H1 (cell line): Measurements from ENCODE around the gene HOXB8. TPM values are rescaled to one million over a fixed set of nuclear protein-coding genes. Genes with fewer than 3 reads are reported as not detected.

ENCODE experiments used
- CTCF ChIA-PET: fragments of 300-600 bp; sonication (Branson Sonifier 250); formaldehyde crosslinking; loops from one replicate; lab custom pipeline; 2021; ENCODE audit not compliant: partially characterized antibody; lab: Charles Lee
- POLR2A ChIA-PET: fragments of 300-600 bp; sonication (Branson Sonifier 250); formaldehyde crosslinking; loops from one replicate; lab custom pipeline; 2021; ENCODE audit warnings: inconsistent platforms; ENCODE audit not compliant: partially characterized antibody; lab: Charles Lee
- DNase-seq, 2 experiments: peaks; one replicate each; pipeline versions ENCODE4 v3.0.0 to v3.0.0-alpha.2; 2010 to 2022; ENCODE audit warnings: low spot score in 2 of 2, low read depth in 1 of 2, mixed read lengths in 1 of 2
- FAIRE-seq: peaks from 2 replicates; lab custom pipeline; 2011; peaks lifted over from hg19 to GRCh38; lab: Jason Lieb, UNC
- H2AFZ ChIP-seq: 2 replicates; pipeline ENCODE4 v1.8.1; 2012; ENCODE audit warnings: low read length, inconsistent platforms
- H2AK5ac ChIP-seq: 2 replicates; pipeline ENCODE4 v1.6.1; 2013; ENCODE audit warnings: low read depth, low read length
- H2BK120ac ChIP-seq: replicated peaks from 2 replicates; pipeline ENCODE3; 2013; ENCODE audit warnings: low read depth, low read length, inconsistent platforms
- H2BK12ac ChIP-seq: 2 replicates; pipeline ENCODE4 v1.6.1; 2013; ENCODE audit warnings: low read depth, low read length
- H2BK15ac ChIP-seq: 2 replicates; pipeline ENCODE4 v1.6.1; 2013; ENCODE audit warnings: low read length
- H2BK20ac ChIP-seq: 2 replicates; pipeline ENCODE4 v1.6.1; 2013; ENCODE audit warnings: low read length
- H2BK5ac ChIP-seq: 2 replicates; pipeline ENCODE4 v1.6.1; 2013; ENCODE audit warnings: low read depth, low read length
- H3K14ac ChIP-seq: 2 replicates; pipeline ENCODE4 v1.6.1; 2013; ENCODE audit warnings: inconsistent platforms; ENCODE audit not compliant: insufficient read length
- H3K18ac ChIP-seq: 2 replicates; pipeline ENCODE4 v1.6.1; 2013; ENCODE audit warnings: low read length; ENCODE audit errors: extremely low read depth
- H3K23ac ChIP-seq: 2 replicates; pipeline ENCODE4 v1.6.1; 2013; ENCODE audit warnings: inconsistent platforms; ENCODE audit not compliant: insufficient read length
- H3K23me2 ChIP-seq: 2 replicates; pipeline ENCODE4 v1.6.1; 2013; ENCODE audit warnings: low read depth, low read length
- H3K27ac ChIP-seq: 2 replicates; pipeline ENCODE4 v1.6.1; 2011; ENCODE audit warnings: low read depth, low read length, inconsistent platforms
- H3K27me3 ChIP-seq, 4 experiments: replicated peaks in 1 of 4; 1 replicate in 1 of 4; 2 replicates in 3 of 4; pipeline versions ENCODE4 v1.6.1 to v1.8.1; 2011 to 2013; ENCODE audit warnings: low read length in 3 of 4, mild to moderate bottlenecking in 3 of 4, inconsistent platforms in 2 of 4, mixed read lengths in 2 of 4, moderate library complexity in 1 of 4; ENCODE audit not compliant: control insufficient read depth in 3 of 4, insufficient read depth in 3 of 4; ENCODE audit errors: extremely low read depth in 1 of 4
- H3K36me3 ChIP-seq, 4 experiments: 2 replicates each; pipeline versions ENCODE4 v1.6.1 to v1.8.1; 2011 to 2013; ENCODE audit warnings: mild to moderate bottlenecking in 4 of 4, low read length in 3 of 4, moderate library complexity in 2 of 4, control low read depth in 1 of 4, inconsistent platforms in 1 of 4; ENCODE audit not compliant: insufficient read depth in 4 of 4, control insufficient read depth in 2 of 4
- H3K4ac ChIP-seq: replicated peaks from 2 replicates; pipeline ENCODE3; 2013; ENCODE audit warnings: low read length, low read depth, mixed read lengths, inconsistent platforms; ENCODE audit not compliant: insufficient read length
- H3K4me1 ChIP-seq, 4 experiments: replicated peaks in 1 of 4; 1 replicate in 1 of 4; 2 replicates in 3 of 4; pipeline versions ENCODE4 v1.6.1 to v1.8.1; 2011 to 2013; ENCODE audit warnings: low read length in 3 of 4, inconsistent platforms in 2 of 4, mixed read lengths in 1 of 4; ENCODE audit not compliant: insufficient read depth in 4 of 4, control insufficient read depth in 3 of 4
- H3K4me2 ChIP-seq, 2 experiments: 2 replicates each; pipeline versions ENCODE4 v1.6.1 to v1.8.1; 2011 to 2013; ENCODE audit warnings: low read depth in 2 of 2, low read length in 2 of 2, control low read depth in 1 of 2, inconsistent platforms in 1 of 2, mild to moderate bottlenecking in 1 of 2; ENCODE audit not compliant: insufficient read depth in 1 of 2
- H3K4me3 ChIP-seq, 4 experiments: fragments of 200-600, 300-600 bp in 1 of 4; sonication (generic), shearing (Covaris generic), sonication (Bioruptor Twin) in 1 of 4; 2 replicates each; pipeline versions ENCODE4 v1.5.1 to v1.8.1; 2011 to 2016; ENCODE audit warnings: low read length in 4 of 4, low read depth in 3 of 4, control low read depth in 2 of 4, inconsistent platforms in 2 of 4, mild to moderate bottlenecking in 2 of 4, mixed read lengths in 1 of 4, moderate library complexity in 1 of 4; ENCODE audit not compliant: insufficient read depth in 2 of 4; ENCODE audit errors: extremely low read depth in 1 of 4
- H3K56ac ChIP-seq: replicated peaks from 2 replicates; pipeline ENCODE3; 2013; ENCODE audit warnings: low read depth, mild to moderate bottlenecking, mixed read lengths, low read length, inconsistent platforms; ENCODE audit not compliant: insufficient read length
- H3K79me1 ChIP-seq: 2 replicates; pipeline ENCODE4 v1.6.1; 2013; ENCODE audit warnings: low read depth, low read length, control low read depth
- H3K79me2 ChIP-seq, 2 experiments: 2 replicates each; pipeline versions ENCODE4 v1.6.1 to v1.8.1; 2012 to 2013; ENCODE audit warnings: low read length in 2 of 2, mild to moderate bottlenecking in 2 of 2, inconsistent platforms in 1 of 2; ENCODE audit not compliant: insufficient read depth in 2 of 2, control insufficient read depth in 1 of 2
- H3K9ac ChIP-seq, 4 experiments: replicated peaks in 1 of 4; 1 replicate in 1 of 4; 2 replicates in 3 of 4; pipeline versions ENCODE4 v1.6.1 to v1.8.1; 2011 to 2013; ENCODE audit warnings: low read depth in 3 of 4, low read length in 3 of 4, control low read depth in 2 of 4, mild to moderate bottlenecking in 2 of 4, moderate library complexity in 2 of 4, inconsistent platforms in 1 of 4; ENCODE audit errors: extremely low read depth in 1 of 4
- H3K9me3 ChIP-seq, 2 experiments: 2 replicates each; pipeline versions ENCODE4 v1.6.1 to v1.8.1; 2012 to 2013; ENCODE audit warnings: mild to moderate bottlenecking in 2 of 2, moderate library complexity in 2 of 2, control low read depth in 1 of 2, inconsistent platforms in 1 of 2, low read depth in 1 of 2, low read length in 1 of 2, mixed read lengths in 1 of 2; ENCODE audit not compliant: insufficient read depth in 2 of 2
- H4K20me1 ChIP-seq, 2 experiments: replicated peaks in 1 of 2; 2 replicates each; pipeline versions ENCODE3 to v1.8.1; 2011 to 2013; ENCODE audit warnings: inconsistent platforms in 2 of 2, low read length in 2 of 2, mild to moderate bottlenecking in 1 of 2; ENCODE audit not compliant: insufficient read depth in 2 of 2, control insufficient read depth in 1 of 2
- H4K5ac ChIP-seq: 2 replicates; pipeline ENCODE4 v1.6.1; 2013; ENCODE audit warnings: low read length, low read depth, mixed read lengths, inconsistent platforms; ENCODE audit not compliant: insufficient read length
- H4K8ac ChIP-seq: 2 replicates; pipeline ENCODE4 v1.8.0; 2013; ENCODE audit warnings: mild to moderate bottlenecking, moderate library complexity, low read length, inconsistent platforms; ENCODE audit not compliant: insufficient read depth; ENCODE audit errors: extremely low read depth
- H4K91ac ChIP-seq: replicated peaks from 2 replicates; pipeline ENCODE3; 2013; ENCODE audit warnings: low read length, mixed read lengths, inconsistent platforms; ENCODE audit not compliant: insufficient read length
- KDM4A ChIP-seq: IDR thresholded peaks from one replicate; pipeline ENCODE4 v1.7.1; 2012; ENCODE audit warnings: low read depth, mild to moderate bottlenecking, moderate library complexity, low read length, inconsistent platforms; ENCODE audit not compliant: severe bottlenecking
- RAD21 ChIP-seq, 2 experiments: IDR thresholded peaks in 1 of 2; conservative IDR thresholded peaks in 1 of 2; 2 replicates each; pipeline ENCODE4 v1.6.1; 2011; ENCODE audit warnings: low read depth in 2 of 2, low read length in 2 of 2, improper control_type of control experiment in 1 of 2, inconsistent platforms in 1 of 2, mild to moderate bottlenecking in 1 of 2, moderate library complexity in 1 of 2
- RNF2 ChIP-seq: fragments of 200-900, 300-1000 bp; sonication (generic); IDR thresholded peaks from 2 replicates; pipeline ENCODE4 v1.7.1; 2016; ENCODE audit warnings: borderline replicate concordance, low read depth, mild to moderate bottlenecking, antibody characterized with exemption, low read length; ENCODE audit not compliant: poor library complexity, severe bottlenecking; ENCODE audit errors: missing control alignments
- SIX5 ChIP-seq: IDR thresholded peaks from 2 replicates; pipeline ENCODE4 v1.6.1; 2011; ENCODE audit warnings: mild to moderate bottlenecking, low read depth, low read length
- SP1 ChIP-seq: IDR thresholded peaks from 2 replicates; pipeline ENCODE4 v1.6.1; 2011; ENCODE audit warnings: low read depth, low read length
- SUZ12 ChIP-seq: fragments of 200-600 bp; sonication (generic); IDR thresholded peaks from 2 replicates; pipeline ENCODE4 v1.6.1; 2012; ENCODE audit warnings: mild to moderate bottlenecking, inconsistent platforms, low read length, moderate library complexity, mixed read lengths
- WGBS, 2 experiments: shearing (Covaris generic) in 1 of 2; methylation state at CpG; one replicate each; pipeline versions ENCODE4 v1.1.6 to v1.1.7; 2013 to 2015; ENCODE audit warnings: low lambda C conversion rate in 2 of 2, mixed read lengths in 2 of 2, inconsistent platforms in 1 of 2, low coverage in 1 of 2, missing lambda C conversion rate in 1 of 2; ENCODE audit not compliant: insufficient replicate concordance in 2 of 2, insufficient coverage in 1 of 2, insufficient read length in 1 of 2; ENCODE audit errors: extremely low coverage in 1 of 2, missing lambda C conversion rate in 1 of 2; 5-methylcytosine and 5-hydroxymethylcytosine counted together
- polyA plus RNA-seq, 7 experiments: library from polyadenylated mRNA; depleted of rRNA in 3 of 7; stranded (reverse) in 5 of 7; unstranded in 2 of 7; fragments of >200 nt in 5 of 7; fragments of 200-250 nt in 2 of 7; gene quantifications; 1 replicate in 5 of 7; 2 replicates in 1 of 7; 4 replicates in 1 of 7; pipeline versions ENCODE4 v1.2.1 to v1.2.3, GENCODE V29; 2011 to 2013; ENCODE audit warnings: missing spikeins in 2 of 7, mixed read lengths in 2 of 7
- total RNA-seq: library from RNA; stranded (reverse); fragmentation: NEBNext Ultra II Directional; extraction: Animal tissue kit (Norgen Biotek cat#: 25700); gene quantifications from 2 replicates; pipeline ENCODE4 v1.2.1, GENCODE V29; 2021

The HOXB8 gene
- total and polyA plus RNA-seq, 2 of the 8 experiments (the other 6 are each of a cell fraction or from before 2014, with no cell fraction given), result not detected

DNA sequence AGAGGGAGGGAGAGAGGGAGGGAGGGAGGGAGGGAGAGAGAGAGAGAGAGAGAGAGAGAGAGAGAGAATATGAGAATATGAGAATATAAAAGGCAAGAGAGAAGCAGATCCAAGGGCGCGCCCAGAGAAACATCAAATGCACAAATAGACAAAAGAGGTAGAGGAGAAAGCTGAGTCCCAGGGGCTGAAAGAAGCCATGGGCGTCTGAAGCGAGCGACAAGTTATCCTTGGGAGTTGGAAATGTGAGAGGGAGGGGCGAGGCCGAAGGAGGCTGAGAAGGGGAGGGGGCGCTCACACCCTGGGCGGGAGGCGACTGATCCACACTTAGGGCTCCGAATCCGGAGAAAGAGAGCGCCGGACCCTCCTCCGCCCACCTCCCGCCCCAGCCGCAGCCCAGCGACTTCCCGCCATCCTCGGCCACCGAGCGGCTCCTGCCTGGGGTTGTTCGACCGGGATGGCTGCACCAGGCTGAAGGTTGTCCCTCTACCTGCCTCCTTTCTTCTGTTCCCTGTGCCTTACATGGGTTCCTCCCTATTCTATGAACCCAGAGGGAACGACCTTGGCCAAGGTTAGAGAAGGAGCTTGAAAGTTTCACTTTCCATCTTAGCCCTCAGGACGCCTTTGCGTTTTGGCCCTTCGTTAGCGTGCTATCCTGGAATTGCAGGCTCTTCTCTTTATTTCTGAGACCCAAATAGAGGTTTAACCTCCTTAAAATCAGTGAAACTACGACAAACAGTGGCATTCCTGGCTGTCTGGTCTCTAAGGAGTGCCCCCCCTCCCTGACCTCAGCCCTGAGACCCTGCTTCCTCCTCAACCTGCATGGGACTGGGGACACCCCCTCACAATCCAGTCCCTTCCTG lies 32.2 kb upstream of the HOXB8 start:
- H3K4ac ChIP-seq, result no peak overlapping the region
- no peaks in the 10 kb centered on the region for H3K79me2 ChIP-seq
- TF ChIP-seq SP1 (0 out of 2 replicates have a peak, but pooled peaks have one; percentile 4), SIX5 (no peak), RNF2 (peak; percentile 75), SUZ12 (peak; percentile 32; the same call in 1 of the 2 replicates), KDM4A (peak; percentile 19), RAD21 (IDR thresholded peaks at IDR 0.05 in 1 of 2, conservative IDR thresholded peaks at IDR 0.05 in 1 of 2; ENCODE audit: low read depth in 2 of 2, low read length in 2 of 2) (no peak)
- no peak overlapping the region for H3K14ac ChIP-seq
- no peak overlapping the region for H3K23ac ChIP-seq
- H3K4me2 ChIP-seq, result peak overlapping the region; percentile 56 to 73
- POLR2A ChIA-PET, result interaction anchor here (0.6 to 1.1 kb wide), 2 partner anchors 16 to 26 kb away, joined by 3 to 4 read pairs; no protein-coding TSS in a partner anchor
- H3K4me3 ChIP-seq, result peak overlapping the region in 2 of 4 experiments; percentile 3 to 51; a peak in 4 of 8 replicates
- H3K23me2 ChIP-seq, result peaks cover 3% of the 10 kb centered on the region; the same call in 1 of the 2 replicates
- no peaks in the 10 kb centered on the region for H3K79me1 ChIP-seq
- no peak overlapping the region for H3K27ac ChIP-seq
- no peak overlapping the region for H2AFZ ChIP-seq
- H4K8ac ChIP-seq, result no peak overlapping the region
- H2BK120ac ChIP-seq, result no peak overlapping the region
- no peak overlapping the region for H2AK5ac ChIP-seq
- 0% methylated on average over 7 of the region's 30 CpGs; no CpG with 5 or more reads in 1 of the 2 experiments for WGBS, 2 experiments
- H2BK5ac ChIP-seq, result no peak overlapping the region
- H4K20me1 ChIP-seq, result peaks cover 0 to 18% of the 10 kb centered on the region in 2 experiments
- H3K36me3 ChIP-seq, result peaks cover 0 to 3% (median 0%) of the 10 kb centered on the region in 4 experiments; a peak in 1 of 8 replicates
- H2BK15ac ChIP-seq, result 0 out of 2 replicates have a peak overlapping the region, but pooled peaks have one; percentile 29
- H3K9me3 ChIP-seq, result no peaks in the 10 kb centered on the region
- no peak overlapping the region for H4K91ac ChIP-seq
- H3K27me3 ChIP-seq, result peaks cover 69 to 81% (median 74%) of the 10 kb centered on the region in 4 experiments
- no peak overlapping the region for H3K9ac ChIP-seq
- CTCF ChIA-PET, result interaction anchor here (0.6 to 2.0 kb wide), 9 partner anchors 8 to 577 kb away, joined by 3 to 7 read pairs (median 4); no protein-coding TSS in a partner anchor
- DNase-seq, result peak in 1 of 2 experiments; percentile 73
- H2BK12ac ChIP-seq, result no peak overlapping the region
- no peak overlapping the region for H3K56ac ChIP-seq
- no peak overlapping the region for H3K18ac ChIP-seq
- H4K5ac ChIP-seq, result no peak overlapping the region
- H2BK20ac ChIP-seq, result no peak overlapping the region
- FAIRE-seq, result no peak
- peaks cover 0 to 14% (median 8%) of the 10 kb centered on the region in 4 experiments; a peak in 5 of 7 replicates for H3K4me1 ChIP-seq
